Peyer's patch (tissue), 4 donors: ENCODE measurements around the gene WFDC1.

Experiments used
- POLR2A ChIP-seq, 2 donors: fragments of 450-650 bp; IDR thresholded peaks; one replicate each; pipeline ENCODE4 v1.5.1; 2017; ENCODE audit warnings: antibody characterized with exemption in 2 of 2, mild to moderate bottlenecking in 2 of 2, moderate library complexity in 2 of 2
- TF ChIP-seq, protein P1 (sequence below), 6 experiments: fragments of 450-650 bp in 4 of 6; fragments of 200-600 bp in 2 of 6; sonication (generic) in 1 of 6; IDR thresholded peaks; one replicate each; pipeline ENCODE4 v1.5.1; 2017 to 2019; ENCODE audit warnings: antibody characterized with exemption in 6 of 6, mild to moderate bottlenecking in 3 of 6, moderate library complexity in 1 of 6

DNA sequence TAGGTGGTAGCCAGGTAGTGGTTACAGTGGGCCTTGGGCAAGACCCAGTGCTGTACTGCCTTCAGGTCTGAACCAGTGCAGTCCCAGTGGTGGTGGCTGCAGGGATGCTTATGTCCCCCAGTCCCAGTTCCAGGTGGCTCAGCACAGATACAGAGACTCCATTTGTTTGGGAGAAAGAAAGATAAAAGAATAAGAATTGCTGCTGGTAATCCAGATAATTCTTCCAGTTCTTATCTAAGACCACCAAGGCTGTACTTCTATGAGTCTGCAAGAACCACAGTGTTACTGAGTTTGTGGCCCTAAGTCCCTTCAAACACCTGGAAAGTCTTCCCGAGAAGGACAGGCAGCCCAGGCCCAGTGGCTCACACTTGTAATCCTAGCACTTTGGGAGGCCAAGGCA is 39.8 kb downstream of the WFDC1 start:
- TF ChIP-seq, protein P1, sequence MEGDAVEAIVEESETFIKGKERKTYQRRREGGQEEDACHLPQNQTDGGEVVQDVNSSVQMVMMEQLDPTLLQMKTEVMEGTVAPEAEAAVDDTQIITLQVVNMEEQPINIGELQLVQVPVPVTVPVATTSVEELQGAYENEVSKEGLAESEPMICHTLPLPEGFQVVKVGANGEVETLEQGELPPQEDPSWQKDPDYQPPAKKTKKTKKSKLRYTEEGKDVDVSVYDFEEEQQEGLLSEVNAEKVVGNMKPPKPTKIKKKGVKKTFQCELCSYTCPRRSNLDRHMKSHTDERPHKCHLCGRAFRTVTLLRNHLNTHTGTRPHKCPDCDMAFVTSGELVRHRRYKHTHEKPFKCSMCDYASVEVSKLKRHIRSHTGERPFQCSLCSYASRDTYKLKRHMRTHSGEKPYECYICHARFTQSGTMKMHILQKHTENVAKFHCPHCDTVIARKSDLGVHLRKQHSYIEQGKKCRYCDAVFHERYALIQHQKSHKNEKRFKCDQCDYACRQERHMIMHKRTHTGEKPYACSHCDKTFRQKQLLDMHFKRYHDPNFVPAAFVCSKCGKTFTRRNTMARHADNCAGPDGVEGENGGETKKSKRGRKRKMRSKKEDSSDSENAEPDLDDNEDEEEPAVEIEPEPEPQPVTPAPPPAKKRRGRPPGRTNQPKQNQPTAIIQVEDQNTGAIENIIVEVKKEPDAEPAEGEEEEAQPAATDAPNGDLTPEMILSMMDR (IDR thresholded peaks at IDR 0.05), result no peak
- no peak for TF ChIP-seq POLR2A (IDR thresholded peaks at IDR 0.05)
